ENCODE data around the gene ACAD8. TPM values are rescaled to one million over a fixed set of nuclear protein-coding genes. Genes with fewer than 3 reads are reported as not detected.

Gene ACAD8
- total RNA-seq, 1 donor from 2014 or later: 23.1 TPM

- DNase-seq (no peak), ATAC-seq (ENCODE audit: low read depth) (no peak)
- CTCF ChIA-PET: no interaction called here
- Mint-ChIP-seq H3K9me3 (no peaks in the 10 kb centered on the region), H3K4me1 (no peaks in the 10 kb centered on the region), H3K27ac (no peak overlapping the region), H3K27me3 (no peaks in the 10 kb centered on the region), H3K36me3 (ENCODE audit: low read depth) (peaks cover 49% of the 10 kb centered on the region), H3K4me3 (no peak overlapping the region)
- no peak for TF ChIP-seq CTCF (IDR thresholded peaks at IDR 0.05)
- POLR2A ChIA-PET: no interaction called here
- intact Hi-C loops (cut with micrococcal nuclease): no loop called here
Observed at GRCh38 chr11:134215836-134216235, 37.5 kb upstream of the ACAD8 start.

GRCh38 chr11:134216816-134217215 is 36.6 kb upstream of the ACAD8 start:
- TF ChIP-seq CTCF (IDR thresholded peaks at IDR 0.05): no peak
- H3K9me3 Mint-ChIP-seq: no peaks in the 10 kb centered on the region
- H3K27ac Mint-ChIP-seq: no peak overlapping the region
- ATAC-seq (ENCODE audit: low read depth) (no peak), DNase-seq (no peak)
- ChIA-PET POLR2A (no interaction called here), CTCF (interaction anchor here (1.5 kb wide), 1 partner anchor 28 kb away, joined by 4 read pairs; no protein-coding TSS in a partner anchor)
- intact Hi-C loops (cut with micrococcal nuclease): no loop called here
- no peak overlapping the region for H3K4me3 Mint-ChIP-seq
- no peaks in the 10 kb centered on the region for H3K4me1 Mint-ChIP-seq
- peaks cover 45% of the 10 kb centered on the region for H3K36me3 Mint-ChIP-seq (ENCODE audit: low read depth)
- no peaks in the 10 kb centered on the region for H3K27me3 Mint-ChIP-seq

- Mint-ChIP-seq H3K36me3 (ENCODE audit: low read depth) (peaks cover 28% of the 10 kb centered on the region), H3K4me3 (peak overlapping the region; percentile 93), H3K27me3 (peaks cover 7% of the 10 kb centered on the region), H3K27ac (peak overlapping the region; percentile 77), H3K9me3 (no peaks in the 10 kb centered on the region), H3K4me1 (peaks cover 36% of the 10 kb centered on the region)
- intact Hi-C loops (cut with micrococcal nuclease): no loop called here
- no peak for DNase-seq
- ChIA-PET CTCF (no interaction called here), POLR2A (interaction anchor here (0.6 to 2.1 kb wide), 7 partner anchors 16 to 186 kb away, joined by 5 to 37 read pairs (median 6); partner anchors contain the start of genes ACAD8, GLB1L2, JAM3 and THYN1)
- no peak for TF ChIP-seq CTCF (IDR thresholded peaks at IDR 0.05)
- no peak for ATAC-seq (ENCODE audit: low read depth)
Observed at GRCh38 chr11:134223121-134223520, 30.2 kb upstream of the ACAD8 start.

GRCh38 chr11:134223836-134224709 is 29.3 kb upstream of the ACAD8 start, which contains the start of the genes NCAPD3 and VPS26B:
Gene NCAPD3 (minus strand): TSS chr11:134223967. CDS start chr11:134223926, 41 bp downstream.
Gene VPS26B (plus strand): TSS chr11:134224671. CDS start chr11:134225123, 452 bp downstream.
- intact Hi-C loops (cut with micrococcal nuclease): loop anchor here (1.0 kb wide), 3 partner anchors 29 to 155 kb away; partner anchors contain the start of genes ACAD8, GLB1L2, JAM3 and THYN1
- no peaks in the 10 kb centered on the region for H3K9me3 Mint-ChIP-seq
- peak within 1 kb of the TSS; percentile 93 for H3K4me3 Mint-ChIP-seq
- H3K36me3 Mint-ChIP-seq (ENCODE audit: low read depth): peaks cover 18% of the 10 kb centered on the region
- CTCF ChIA-PET: interaction anchor here (0.7 to 1.8 kb wide), 4 partner anchors 9 to 38 kb away, joined by 3 to 9 read pairs (median 4); no protein-coding TSS in a partner anchor
- peaks cover 7% of the 10 kb centered on the region for H3K27me3 Mint-ChIP-seq
- DNase-seq (peak; percentile 89), ATAC-seq (ENCODE audit: low read depth) (peak; percentile 80)
- no peak for TF ChIP-seq CTCF (IDR thresholded peaks at IDR 0.05)
- H3K27ac Mint-ChIP-seq: peak within 1 kb of the TSS; percentile 97
- POLR2A ChIA-PET: interaction anchor here (0.6 to 2.1 kb wide), 12 partner anchors 10 to 186 kb away, joined by 3 to 37 read pairs (median 6); partner anchors contain the start of genes ACAD8, GLB1L2, JAM3 and THYN1
- H3K4me1 Mint-ChIP-seq: peaks cover 45% of the 10 kb centered on the region
